NCI-H1930 (cell line): ENCODE measurements around the gene HRCT1.

Experiments used
- DNase-seq, 2 experiments: peaks; one replicate each; lab custom pipeline; 2025; lab: John Stamatoyannopoulos, UW

The HRCT1 gene

GRCh38 chr9:35944173-35944572 lies 38.2 kb downstream of the HRCT1 start:
- no peak for DNase-seq

- DNase-seq, result no peak
These were observed 38.8 kb downstream of the HRCT1 start for GRCh38 chr9:35944841-35945240.

- peak; percentile 60 to 71 for DNase-seq
These were observed 39.5 kb downstream of the HRCT1 start for GRCh38 chr9:35945341-35946018.

- DNase-seq, result no peak
These were observed 42.4 kb downstream of the HRCT1 start for GRCh38 chr9:35948451-35948850.

- DNase-seq, result no peak
These were observed 42.9 kb downstream of the HRCT1 start for GRCh38 chr9:35948901-35949318.

GRCh38 chr9:35951736-35952135 lies 45.7 kb downstream of the HRCT1 start:
- DNase-seq, result no peak

GRCh38 chr9:35952526-35953191 lies 46.7 kb downstream of the HRCT1 start:
- DNase-seq, result no peak

- peak; percentile 50 to 68 for DNase-seq
These were observed 49.0 kb downstream of the HRCT1 start for GRCh38 chr9:35954942-35955546.

- DNase-seq, result no peak
These were observed 50.6 kb downstream of the HRCT1 start for GRCh38 chr9:35956651-35957050.
